NCI-H2029 (cell line): ENCODE measurements around the gene HK1.
"Not testable (repeated sequence)": the region's sequence is repeated elsewhere in the genome, so short reads cannot be mapped to it uniquely, and the experiment has no call there.

Experiments
- DNase-seq: peaks from one replicate; lab custom pipeline; 2025; lab: John Stamatoyannopoulos, UW

The HK1 gene

DNA sequence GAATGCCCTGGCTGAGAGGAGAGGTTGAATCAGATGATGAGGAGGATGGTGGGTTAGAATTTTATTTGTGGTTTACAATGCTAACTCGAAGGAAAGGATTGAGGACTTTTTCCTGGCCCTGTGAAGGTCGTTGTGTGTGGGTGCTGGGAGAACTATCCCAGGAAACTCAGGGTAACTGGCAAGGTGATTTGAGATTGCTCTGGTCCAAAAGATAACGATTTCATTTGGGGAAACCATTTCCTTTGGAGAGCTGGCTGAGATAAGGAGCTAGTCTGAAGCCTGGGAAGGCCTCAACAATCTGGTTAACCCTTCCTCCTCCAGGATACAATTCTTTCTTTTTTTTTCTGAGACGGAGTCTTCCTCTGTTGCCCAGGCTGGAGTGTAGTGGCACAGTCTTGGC is 33.0 kb downstream of the HK1 start:
- no peak for DNase-seq

DNA sequence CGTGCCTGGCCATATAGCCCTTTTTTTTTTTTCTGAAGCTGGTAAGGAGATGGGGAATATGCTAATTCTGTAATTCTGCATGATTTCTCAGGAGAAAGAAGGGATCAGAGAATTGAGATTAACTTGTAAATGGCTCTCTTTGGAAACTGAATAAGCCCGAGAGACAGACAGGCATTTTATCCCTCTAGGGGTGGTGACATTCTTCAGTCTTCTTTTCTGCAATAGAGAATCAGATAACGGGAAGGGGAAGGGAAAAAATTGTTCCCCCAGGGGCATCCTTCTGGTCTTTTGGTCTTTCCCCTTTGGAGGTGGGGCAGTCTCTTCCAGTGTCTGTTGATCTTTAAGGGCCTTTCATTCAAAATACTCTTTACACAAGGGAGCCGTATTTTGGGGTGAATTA is 34.2 kb downstream of the HK1 start:
- DNase-seq: no peak

DNA sequence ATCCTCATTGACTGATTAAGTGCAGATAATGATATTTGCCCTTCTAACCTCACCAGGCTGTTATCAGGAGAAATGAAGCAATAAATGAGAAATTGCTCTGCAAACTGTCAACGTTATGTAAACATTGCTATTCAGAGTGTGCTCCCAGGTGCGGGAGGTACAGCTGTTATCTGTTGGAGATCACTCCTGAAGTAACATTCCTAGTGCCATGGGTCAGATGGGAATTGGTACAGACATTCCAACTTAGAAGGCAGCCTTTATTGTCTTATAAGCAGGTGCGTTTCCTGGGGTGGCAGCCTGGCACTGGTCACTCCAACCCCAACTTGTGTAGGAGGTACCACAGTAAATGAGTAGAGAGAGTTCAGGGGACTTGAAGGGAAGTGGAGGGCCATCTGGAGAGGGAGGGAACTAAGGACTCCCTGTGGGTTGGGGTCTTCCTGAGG is 36.8 kb downstream of the HK1 start:
- no peak for DNase-seq

DNA sequence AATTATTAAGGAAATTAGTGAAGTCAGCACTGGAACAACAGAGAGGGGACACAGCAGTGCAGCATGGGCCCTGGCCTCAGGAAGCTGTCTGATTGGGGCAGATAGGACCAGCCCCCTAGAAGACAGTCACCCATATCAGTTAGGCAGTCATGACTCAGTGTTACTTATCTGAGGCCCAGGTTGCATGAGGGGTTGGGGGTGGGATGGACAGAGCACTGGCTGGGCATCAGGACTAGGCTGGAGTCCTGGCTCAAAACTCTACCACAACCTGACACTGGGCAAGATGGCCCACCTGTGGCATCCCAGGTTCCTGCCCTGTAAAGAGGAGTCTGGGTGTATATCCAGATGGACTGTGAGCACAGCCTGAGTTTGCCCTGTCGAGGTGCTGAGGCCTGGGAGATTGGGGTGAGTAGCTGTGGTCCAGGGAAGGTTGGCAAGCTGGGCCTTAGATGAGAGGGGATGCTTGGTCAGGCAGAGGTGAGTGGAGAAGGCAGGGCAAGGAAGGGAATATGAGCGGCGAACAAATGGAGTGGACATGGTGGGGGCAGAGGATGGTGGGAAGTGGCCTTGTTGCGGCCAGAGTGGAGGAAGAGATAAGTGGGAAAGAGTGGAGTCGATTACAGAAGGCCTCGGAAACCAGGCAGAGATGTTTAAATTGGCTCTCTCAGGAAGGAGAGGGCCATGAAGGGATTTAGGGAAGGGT is 37.5 kb downstream of the HK1 start:
- DNase-seq: no peak

DNA sequence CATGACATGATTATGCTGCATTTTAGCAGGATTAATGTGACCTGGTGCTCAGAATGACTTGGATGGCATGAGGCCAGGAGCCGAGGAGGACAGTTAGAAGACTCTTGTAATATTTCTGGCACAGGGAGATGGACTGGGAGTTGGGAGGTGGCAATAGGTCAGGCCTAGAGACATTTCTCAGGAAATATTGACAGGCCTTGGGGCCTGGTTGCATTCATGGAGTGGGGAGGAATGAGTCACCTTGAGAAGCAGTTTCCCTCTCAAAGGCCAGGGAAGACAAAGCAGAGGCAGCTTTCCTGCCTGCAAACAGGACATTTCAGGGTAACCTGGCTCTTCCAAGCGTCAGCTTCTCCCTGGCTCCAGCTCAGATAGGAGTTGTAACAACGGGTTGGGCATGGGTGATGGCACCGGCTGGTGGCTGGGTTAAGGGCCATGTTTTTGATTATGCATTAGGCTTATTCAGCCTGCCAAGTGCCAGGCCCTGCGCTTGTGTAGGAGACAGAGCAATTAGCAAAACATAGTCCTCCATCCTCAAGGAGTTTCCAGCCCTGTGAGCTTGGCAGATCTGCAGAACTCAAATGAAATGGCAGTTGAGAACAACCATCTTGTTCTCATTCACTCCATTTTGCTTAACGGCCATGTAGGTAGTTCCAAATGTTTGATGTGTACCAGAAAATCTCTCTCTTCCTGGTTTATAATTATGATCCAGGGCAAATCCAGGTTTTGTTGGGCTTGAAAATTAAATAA is 38.2 kb downstream of the HK1 start:
- no peak for DNase-seq

DNA sequence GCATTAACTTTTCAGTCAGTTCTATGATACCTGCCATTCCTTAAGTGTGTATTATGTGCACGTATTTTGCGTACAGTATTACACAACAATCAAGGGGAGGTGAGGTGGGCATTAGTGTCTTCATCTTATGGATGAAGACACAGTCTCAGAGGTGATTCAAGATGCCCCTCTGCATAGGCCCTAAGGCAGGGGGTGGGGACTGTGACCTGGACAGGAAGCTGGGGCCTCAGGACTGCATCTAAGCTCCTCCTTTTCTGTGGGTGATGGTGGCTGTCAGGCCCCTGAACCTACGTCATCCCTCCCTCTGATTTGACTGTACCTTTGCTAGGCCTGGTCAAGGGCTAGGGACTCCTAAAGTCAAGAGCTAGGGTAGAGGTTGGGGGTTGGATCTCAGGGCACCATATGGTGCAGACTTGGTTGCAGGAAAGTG is 38.9 kb downstream of the HK1 start:
- no peak for DNase-seq

DNA sequence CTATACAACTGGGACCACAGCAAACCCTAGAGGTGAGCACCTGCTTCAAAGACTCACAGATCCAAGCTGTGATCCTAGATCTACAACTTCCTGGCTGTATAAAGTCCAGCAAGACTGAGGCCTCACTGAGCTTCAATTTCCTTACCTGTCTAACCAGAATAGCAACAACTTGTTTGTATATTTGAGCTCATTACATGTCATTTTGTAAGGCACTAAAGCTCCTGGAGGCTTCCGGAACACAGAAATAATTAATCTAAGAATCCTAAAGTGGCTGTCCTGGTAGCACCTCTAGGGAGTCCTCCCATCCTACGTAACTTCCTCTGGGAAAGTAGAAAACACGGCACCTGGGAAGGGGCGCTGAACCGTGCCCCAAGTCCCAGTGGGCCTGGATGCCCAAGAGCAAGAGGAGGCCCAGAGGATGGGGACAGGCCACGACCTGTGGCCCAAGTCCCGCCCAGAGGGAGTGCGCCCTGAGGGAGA is 39.4 kb downstream of the HK1 start:
- no peak for DNase-seq

DNA sequence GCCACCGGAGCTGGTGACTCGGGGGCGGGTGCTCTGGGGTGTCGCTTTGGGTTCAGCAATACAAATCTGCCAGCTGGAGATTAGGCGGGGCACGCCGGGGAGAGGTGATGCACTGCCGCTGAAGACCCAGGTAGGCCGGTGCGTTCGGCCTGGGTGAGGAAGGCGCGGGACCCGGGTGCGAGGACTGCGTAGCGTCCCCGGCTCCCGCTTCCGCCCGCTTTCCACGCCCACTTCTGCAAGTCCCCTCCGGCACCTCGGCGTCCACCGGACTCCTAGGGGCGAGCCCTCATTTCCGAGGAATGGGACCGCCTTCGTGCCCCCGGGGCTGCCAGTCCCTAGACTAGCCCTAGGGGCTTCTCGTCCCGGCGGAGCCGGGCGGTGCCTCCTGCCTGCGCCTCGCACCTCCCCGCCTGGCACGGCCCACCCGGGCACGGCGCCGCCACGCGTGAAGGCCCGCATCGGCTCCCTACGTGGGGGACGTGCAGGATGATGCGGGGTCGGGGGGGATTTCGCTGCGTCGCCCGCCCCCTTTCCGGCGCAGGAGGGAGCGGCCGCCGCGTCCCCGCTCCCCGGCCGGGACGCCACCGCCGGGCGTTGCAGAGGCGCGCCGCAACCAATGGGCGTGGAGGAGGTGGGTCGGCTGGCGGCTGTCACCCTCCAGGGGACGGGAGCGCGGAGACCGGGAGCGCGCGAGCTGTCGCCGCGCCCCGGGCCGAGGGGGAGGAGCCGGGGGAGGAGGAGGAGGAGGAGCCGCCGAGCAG is 40.0 kb downstream of the HK1 start:
- DNase-seq: peak; percentile 73

DNA sequence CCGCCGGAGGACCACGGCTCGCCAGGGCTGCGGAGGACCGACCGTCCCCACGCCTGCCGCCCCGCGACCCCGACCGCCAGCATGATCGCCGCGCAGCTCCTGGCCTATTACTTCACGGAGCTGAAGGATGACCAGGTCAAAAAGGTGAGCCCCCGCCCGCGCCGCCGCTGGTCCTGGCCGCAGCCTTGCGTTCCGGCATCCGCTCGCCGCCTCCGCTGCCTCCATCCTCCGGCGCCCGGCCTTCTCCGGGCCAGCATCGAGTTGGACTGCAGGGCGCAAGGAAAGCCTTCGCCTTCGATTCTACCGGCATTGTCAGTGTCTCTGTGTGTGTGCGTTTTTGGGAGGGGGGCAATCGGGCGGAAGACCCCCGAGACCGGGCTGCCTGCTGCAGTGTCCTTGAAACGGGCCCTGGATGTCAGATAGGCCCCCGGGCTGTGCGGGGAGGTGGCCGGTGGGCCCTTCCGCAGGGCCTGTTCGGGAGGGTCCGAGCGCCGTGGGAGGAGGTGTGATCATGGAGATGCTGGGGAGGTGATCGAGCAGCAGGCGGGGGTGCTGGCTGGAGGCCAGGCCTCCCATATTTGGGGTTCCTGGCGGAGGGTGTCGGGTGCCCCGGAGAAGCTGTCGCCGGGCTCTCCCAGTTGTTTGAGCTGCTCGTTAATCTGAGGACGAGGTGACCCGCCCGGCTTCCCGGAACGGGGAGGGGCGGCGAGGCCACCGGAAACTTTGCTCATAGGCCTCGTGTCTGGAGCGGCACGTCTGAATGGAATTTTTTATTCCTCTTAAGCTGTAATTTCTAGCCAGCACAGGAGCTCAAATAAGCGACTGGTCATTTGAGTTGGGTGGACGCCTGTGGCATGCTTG is 40.8 kb downstream of the HK1 start:
- no peak for DNase-seq

DNA sequence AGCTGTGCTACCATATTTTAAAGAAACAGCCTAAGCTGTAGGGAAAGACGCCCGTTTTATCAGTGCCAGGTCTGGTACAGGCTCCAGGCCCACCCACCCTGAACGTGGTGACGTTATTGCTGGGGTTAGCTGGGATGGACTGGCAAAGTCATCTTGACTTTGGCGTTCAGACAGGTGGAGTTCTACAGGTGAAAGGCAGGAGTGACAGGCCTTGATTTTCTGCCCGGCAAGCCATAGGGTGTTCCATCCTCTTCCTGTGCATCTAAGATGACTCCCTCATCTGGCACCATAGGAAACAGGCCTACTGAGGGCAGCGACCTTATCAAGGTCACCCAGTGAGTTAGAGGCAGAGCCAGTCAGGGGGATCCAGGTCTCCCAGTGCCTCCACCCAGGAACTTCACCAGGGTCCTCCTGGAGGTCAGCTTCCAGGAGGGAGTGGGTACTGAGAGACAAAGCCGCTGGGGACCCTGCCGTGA is 41.6 kb downstream of the HK1 start:
- DNase-seq: no peak

DNA sequence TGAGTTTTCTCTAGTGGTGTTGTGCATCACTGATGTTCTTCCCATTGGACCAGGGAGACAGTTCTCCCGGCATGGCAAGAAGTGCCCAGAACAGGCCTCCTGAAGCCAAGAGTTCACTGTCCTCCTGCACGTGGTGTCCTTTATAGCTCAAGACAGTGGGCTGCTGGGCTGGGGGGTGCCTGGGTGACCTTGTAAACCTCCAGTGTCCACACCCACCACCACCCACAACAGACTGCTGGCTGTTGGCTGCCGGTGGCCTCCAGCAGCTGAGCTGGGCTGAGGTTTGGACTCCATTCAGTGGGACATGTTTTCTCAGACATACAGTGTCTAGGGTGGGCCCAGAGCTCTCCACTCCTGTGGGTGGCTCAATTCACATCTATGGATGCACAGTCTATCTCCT is 42.2 kb downstream of the HK1 start:
- no peak for DNase-seq

DNA sequence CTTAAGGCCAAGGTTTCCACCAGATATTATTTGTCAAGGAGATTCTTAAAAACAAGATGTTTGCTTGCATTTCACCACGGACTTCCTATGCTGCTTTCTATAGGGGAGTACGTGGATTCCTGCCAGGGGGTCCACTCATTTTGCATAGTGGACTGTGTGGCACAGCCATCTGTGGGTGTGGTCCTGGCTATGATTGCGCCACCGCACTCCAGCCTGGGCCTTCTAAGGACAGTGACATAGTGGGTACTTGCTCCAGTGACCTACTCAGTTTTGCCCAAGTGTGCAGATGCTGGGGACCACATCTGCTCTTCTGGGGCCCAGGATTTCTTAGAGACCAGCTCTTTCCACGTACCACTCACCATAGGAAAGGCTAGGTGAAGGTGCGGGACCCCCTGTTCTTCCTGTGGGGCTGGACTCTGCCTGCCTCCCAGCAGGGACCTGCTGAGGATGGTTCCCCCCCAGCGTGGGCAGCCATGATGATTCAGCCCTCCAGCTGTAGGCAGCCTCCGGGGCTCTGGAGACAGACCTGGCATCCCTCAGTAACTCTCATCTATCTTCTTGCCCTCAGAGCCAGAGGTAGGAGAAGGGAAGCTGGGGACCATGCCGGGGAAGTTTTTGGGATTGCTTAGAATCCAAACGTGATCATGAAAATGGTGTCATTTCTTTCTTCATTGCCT is 42.9 kb downstream of the HK1 start:
- no peak for DNase-seq

DNA sequence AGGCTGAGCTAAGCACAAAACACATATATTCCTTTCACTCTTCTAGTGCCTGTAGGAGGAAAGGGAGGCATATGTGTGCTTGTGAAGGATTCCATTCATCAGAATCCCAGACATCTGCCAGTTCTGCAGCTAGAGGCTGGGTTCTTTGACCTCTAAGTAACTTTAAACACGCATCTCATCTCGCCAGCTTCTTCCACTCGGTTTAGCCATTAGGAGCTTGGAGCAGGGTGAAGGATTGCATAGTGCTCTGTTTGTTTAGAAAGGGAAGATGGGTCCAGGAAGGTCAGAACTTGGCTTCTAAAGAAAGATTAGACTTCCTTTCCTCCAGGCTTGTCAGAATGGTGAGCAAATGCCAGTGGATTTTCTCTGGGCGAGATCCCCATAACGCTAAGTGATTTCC is 43.6 kb downstream of the HK1 start:
- no peak for DNase-seq

DNA sequence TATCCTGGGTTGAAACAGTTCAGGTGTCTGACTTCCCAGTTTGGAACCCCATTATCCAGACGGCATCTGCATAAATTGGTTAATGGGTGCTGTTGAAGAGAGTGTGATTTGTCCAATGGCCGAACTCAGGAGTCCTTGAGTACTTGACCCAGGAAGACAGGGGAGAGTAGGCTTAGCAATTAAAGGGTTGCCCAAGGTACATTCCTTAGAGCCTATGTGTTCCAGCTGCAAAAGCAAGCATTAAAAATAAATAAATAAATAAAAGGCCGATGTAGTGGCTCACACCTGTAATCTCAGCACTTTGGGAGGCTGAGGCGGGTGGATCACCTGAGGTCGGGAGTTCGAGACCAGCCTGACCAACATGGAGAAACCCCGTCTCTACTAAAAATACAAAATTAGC is 44.0 kb downstream of the HK1 start:
- not testable (repeated sequence) for DNase-seq

DNA sequence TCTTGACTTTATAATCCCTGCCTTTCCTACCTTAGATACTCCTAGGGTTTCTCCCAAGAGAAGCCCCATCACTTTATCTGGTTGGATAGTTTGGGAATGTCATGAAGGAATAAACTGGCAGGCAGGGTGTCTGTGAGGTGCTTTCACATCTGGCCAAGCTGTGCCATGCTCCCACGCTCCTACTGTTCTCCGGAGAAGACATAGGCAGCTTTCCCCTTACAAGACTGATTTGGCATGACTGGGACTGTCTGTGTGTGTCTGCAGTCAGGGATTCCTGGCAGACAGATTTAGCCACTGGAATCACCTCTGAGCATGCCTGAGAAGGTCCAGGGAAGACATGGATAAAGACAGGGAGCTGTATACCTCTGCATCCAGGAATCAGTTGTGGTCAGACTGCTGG is 45.3 kb downstream of the HK1 start:
- DNase-seq: no peak

DNA sequence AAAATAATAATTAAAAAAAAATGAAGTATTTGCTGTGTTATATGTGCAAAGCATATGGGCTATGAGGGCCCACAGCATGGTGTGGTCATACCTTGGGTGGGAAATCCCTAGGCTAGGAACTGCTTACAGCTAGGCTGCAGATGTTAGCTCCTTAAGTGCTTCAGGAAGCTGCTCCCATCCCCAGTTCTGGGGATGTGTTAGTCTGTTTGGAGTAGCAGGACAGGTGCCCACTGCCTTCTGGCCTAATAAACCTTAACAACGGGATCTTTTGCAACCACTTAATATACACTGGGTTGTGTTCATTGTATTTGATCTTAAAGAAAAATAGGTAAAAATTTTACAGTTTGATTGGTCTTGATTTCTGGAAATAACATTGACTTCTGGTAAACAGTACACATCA is 46.3 kb downstream of the HK1 start:
- DNase-seq: no peak

DNA sequence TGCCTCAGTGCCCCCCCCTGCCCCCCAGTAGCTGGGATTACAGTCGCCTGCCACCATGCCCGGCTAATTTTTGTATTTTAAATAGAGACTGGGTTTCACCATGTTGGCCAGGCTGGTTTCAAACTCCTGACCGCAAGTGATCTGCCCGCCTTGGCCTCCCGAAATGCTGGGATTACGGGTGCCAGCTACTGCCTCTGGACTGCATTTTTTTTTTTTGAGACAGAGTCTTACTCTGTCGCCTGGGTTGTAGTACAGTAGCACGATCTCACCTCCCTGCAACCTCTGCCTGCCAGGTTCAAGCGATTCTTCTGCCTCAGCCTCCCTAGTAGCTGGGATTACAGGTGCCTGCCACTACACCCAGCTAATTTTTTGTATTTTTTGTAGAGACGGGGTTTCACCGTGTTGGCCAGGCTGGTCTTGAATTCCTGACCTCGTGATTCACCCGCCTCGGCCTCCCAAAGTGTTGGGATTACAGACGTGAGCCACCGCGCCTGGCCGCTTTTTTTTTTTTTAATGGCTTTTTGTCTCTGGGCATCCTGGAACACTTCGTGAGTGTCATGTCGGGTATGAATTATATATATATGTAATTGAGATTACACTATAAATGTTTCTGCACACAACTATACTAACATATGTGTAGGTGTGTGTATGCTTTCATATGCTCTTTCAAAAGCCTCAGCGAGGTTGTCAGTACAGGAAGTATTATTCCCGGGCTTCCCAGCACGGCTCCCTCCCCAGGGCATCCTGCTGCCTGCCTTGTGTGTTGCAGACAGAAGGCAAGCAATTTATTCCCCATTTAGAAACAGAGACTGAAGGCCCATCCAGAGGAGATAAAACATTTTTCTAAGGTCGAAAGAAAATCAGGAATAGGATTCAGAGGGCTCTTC is 47.6 kb downstream of the HK1 start:
- not testable (repeated sequence) for DNase-seq

DNA sequence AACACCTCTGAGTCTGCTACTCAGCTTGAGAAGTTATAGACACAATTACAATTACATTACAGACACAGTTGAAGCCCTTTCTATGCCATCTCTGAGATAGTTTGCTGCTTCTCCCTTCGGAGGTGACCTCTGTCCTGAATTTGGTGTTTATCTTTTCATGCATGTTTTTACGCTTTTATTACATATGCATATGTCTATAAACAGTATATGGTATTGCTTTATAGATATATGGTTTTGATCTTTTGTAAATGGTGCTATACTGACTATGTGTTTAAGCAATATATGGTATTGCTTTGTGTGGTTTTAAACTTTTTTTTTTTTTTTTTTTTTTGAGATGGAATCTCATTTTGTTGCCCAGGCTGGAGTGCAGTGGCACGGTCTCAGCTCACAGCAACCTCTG is 48.4 kb downstream of the HK1 start:
- no peak for DNase-seq

DNA sequence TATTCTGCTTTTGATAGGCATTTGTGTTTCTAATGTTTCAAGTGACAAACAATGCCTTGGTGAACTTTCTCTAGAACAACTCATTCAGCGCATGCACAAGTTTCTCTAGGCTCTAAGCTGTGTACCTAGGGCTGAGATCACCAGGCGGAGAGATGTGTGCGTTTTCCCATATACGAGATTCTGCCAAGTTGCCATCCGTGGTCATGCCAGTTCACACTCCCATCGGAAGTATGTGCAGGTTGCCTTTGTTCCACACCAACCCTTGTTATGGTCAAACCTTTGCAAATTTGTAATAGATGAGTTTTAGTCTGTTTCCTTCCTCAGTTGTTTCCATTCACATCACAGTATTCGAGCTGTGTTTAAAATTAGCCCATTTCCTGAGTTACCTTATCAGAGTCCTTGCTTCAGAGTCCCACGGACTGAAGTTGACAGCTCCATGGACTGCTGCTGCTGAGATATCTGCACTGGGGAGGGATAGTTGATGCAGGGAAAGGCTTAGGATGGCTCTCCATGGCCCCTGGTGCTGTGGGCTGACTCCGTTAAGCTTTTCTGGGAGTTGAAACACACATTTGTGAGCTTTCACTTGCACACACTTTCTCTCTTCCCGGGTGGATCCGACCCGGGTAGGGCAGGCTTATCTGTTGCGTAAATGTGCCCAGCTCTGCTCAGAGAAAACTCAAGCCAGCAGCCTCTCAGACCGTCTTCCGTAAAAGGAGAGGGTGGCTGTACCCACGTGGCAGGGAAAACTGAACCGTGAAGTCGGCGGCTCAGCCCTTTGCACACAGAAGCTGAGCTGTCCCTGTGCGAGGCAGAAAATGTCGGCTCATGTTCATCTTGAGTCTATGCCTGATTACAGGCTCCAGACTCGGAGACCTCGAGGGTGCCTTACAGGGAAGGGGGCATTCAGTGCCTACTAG is 49.4 kb downstream of the HK1 start:
- peak; percentile 63 for DNase-seq
